K562 (cell line): ENCODE measurements around the gene HSPA1L. TPM values are rescaled to one million over a fixed set of nuclear protein-coding genes. Genes with fewer than 3 reads are reported as not detected.

Experiments used
- ARID2 ChIP-seq: fragments of 450-650 bp; IDR thresholded peaks from 2 replicates; pipeline ENCODE4 v1.6.1; 2017; ENCODE audit warnings: antibody characterized with exemption, mild to moderate bottlenecking
- BMI1 ChIP-seq: fragments of 150-350 bp; IDR thresholded peaks from 2 replicates; pipeline ENCODE4 v1.6.1; 2014; ENCODE audit warnings: low read length
- MEF2A ChIP-seq: IDR thresholded peaks from 2 replicates; pipeline ENCODE4 v1.6.1; 2011; ENCODE audit warnings: low read depth, mild to moderate bottlenecking, low read length, moderate library complexity; ENCODE audit not compliant: control insufficient read depth
- PTBP1 ChIP-seq: fragments of 200-400 bp; formaldehyde crosslinking; IDR thresholded peaks from 2 replicates; pipeline ENCODE4 v1.6.1; 2017; ENCODE audit warnings: low read depth, low read length
- RBFOX2 ChIP-seq: fragments of 200-400 bp; formaldehyde crosslinking; IDR thresholded peaks from 2 replicates; pipeline ENCODE4 v1.6.1; 2017; ENCODE audit warnings: low read depth, mild to moderate bottlenecking, low read length, moderate library complexity
- RHOXF2B ChIP-seq: fragments of 250-450 bp; sonication (Bioruptor Pico); conservative IDR thresholded peaks from 2 replicates; pipeline ENCODE4 v1.5.1; 2021
- ZNF143 ChIP-seq: sonication (generic); formaldehyde crosslinking; IDR thresholded peaks from 2 replicates; pipeline ENCODE4 v1.9.0; 2022; ENCODE audit warnings: mild to moderate bottlenecking, missing genetic modification reagents
- ZNF175 ChIP-seq: fragments of 200-800 bp; sonication (Bioruptor generic); IDR thresholded peaks from 2 replicates; pipeline ENCODE4 v1.6.1; 2016; ENCODE audit warnings: low read depth, mild to moderate bottlenecking, missing genetic modification characterization, missing compliant biosample characterization
- ZNF766 ChIP-seq: fragments of 200-800 bp; sonication (Bioruptor generic); conservative IDR thresholded peaks from 2 replicates; pipeline ENCODE4 v1.6.1; 2016; ENCODE audit warnings: missing genetic modification characterization, missing compliant biosample characterization
- polyA plus RNA-seq, 8 experiments: library from polyadenylated mRNA; depleted of rRNA in 4 of 8; stranded (reverse) in 5 of 8; unstranded in 3 of 8; fragments of >200 nt; fragmentation: Nextera tagmentation in 2 of 8; fragmentation: Illumina TruSeq in 1 of 8; extraction: Ambion mirVana in 2 of 8; extraction: Trizol in 1 of 8; gene quantifications; 2 replicates each; pipeline versions ENCODE4 v1.2.1 to v1.2.3, GENCODE V29; 2011 to 2014; ENCODE audit warnings: inconsistent platforms in 1 of 8, missing spikeins in 1 of 8
- total RNA-seq, 7 experiments: library from RNA; depleted of rRNA in 6 of 7; stranded (reverse); fragments of >200 nt in 6 of 7; fragmentation: Illumina TruSeq in 2 of 7; extraction: Trizol in 2 of 7; gene quantifications; 2 replicates each; pipeline versions ENCODE4 v1.2.1 to v1.2.3, GENCODE V29; 2011 to 2021; ENCODE audit warnings: low replicate concordance in 1 of 7
- TF ChIP-seq, protein P1 (sequence below): fragments of 200-800 bp; sonication (Bioruptor generic); IDR thresholded peaks from 2 replicates; pipeline ENCODE4 v1.6.1; 2017; ENCODE audit warnings: missing genetic modification characterization, missing compliant biosample characterization
- TF ChIP-seq, protein P2 (sequence below): fragments of 250-450 bp; sonication (Bioruptor Pico); IDR thresholded peaks from 2 replicates; pipeline ENCODE4 v1.8.0; 2022; ENCODE audit warnings: moderate library complexity, mild to moderate bottlenecking, inconsistent platforms
- TF ChIP-seq, protein P3 (sequence below), 3 experiments: fragments of 200-800 bp in 1 of 3; sonication (Bioruptor generic) in 1 of 3; sonication (generic) in 1 of 3; formaldehyde crosslinking in 1 of 3; IDR thresholded peaks; 2 replicates each; pipeline versions ENCODE4 v1.6.1 to v1.8.0; 2016 to 2022; ENCODE audit warnings: mild to moderate bottlenecking in 2 of 3, missing compliant biosample characterization in 2 of 3, missing genetic modification characterization in 2 of 3, missing genetic modification reagents in 1 of 3
- TF ChIP-seq, protein P4 (sequence below), 2 experiments: IDR thresholded peaks in 1 of 2; conservative IDR thresholded peaks in 1 of 2; 2 replicates each; pipeline ENCODE4 v1.6.1; 2016; ENCODE audit warnings: low read depth in 2 of 2, mild to moderate bottlenecking in 1 of 2, missing compliant biosample characterization in 1 of 2, missing genetic modification characterization in 1 of 2, moderate library complexity in 1 of 2
- TF ChIP-seq, protein P5 (sequence below): fragments of 250-450 bp; sonication (Bioruptor Pico); IDR thresholded peaks from 2 replicates; pipeline ENCODE4 v1.4.0; 2020; ENCODE audit warnings: mild to moderate bottlenecking
- TF ChIP-seq, protein P6 (sequence below): fragments of 200-800 bp; sonication (Bioruptor generic); IDR thresholded peaks from 2 replicates; pipeline ENCODE4 v1.6.1; 2017; ENCODE audit warnings: missing genetic modification characterization, missing compliant biosample characterization

Gene HSPA1L
- total and polyA plus RNA-seq, 9 of the 15 experiments (the other 6 are each of a cell fraction or from before 2014, with no cell fraction given) = 0.14 to 2.1 (median 1.3) TPM

DNA sequence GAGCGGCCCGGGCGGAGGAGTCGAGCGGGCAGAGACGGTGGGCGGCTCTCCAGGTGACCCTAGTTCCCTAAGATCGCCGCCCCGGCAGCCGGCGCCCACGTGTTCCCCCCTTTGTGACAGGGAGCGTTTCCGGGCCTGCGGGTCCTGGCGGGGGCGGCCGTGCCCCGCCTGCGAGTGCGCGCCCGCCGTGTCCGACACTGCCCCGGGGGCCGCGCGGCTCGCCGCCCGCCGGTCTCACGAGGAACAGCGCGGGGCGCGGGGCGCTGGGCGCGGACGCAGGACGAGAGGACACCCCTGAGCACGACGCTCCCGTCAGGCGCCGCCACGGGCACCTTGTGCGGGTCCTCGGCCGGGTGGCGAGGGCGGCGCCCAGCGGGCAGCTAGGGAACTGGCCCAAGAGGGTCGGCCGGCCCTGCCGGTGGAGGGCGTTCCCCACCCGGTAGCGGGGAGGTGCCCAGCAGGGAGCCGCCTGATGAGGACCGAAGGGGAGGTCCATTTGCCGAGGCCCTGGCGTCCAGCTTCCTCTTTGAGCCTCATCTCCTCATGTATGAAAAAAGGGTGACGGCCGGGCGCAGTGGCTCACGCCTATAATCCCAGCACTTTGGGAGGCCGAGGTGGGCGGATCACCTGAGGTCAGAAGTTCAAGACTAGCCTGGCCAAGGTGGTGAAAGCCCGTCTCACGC lies 19.3 kb downstream of the HSPA1L start, which contains the start of gene VARS1 (continued):
- TF ChIP-seq RHOXF2B = no peak
- TF ChIP-seq, protein P1, sequence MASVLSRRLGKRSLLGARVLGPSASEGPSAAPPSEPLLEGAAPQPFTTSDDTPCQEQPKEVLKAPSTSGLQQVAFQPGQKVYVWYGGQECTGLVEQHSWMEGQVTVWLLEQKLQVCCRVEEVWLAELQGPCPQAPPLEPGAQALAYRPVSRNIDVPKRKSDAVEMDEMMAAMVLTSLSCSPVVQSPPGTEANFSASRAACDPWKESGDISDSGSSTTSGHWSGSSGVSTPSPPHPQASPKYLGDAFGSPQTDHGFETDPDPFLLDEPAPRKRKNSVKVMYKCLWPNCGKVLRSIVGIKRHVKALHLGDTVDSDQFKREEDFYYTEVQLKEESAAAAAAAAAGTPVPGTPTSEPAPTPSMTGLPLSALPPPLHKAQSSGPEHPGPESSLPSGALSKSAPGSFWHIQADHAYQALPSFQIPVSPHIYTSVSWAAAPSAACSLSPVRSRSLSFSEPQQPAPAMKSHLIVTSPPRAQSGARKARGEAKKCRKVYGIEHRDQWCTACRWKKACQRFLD = peak; percentile 99
- no peak for TF ChIP-seq ZNF143 (CRISPR knock-in tag)
- TF ChIP-seq, protein P2, sequence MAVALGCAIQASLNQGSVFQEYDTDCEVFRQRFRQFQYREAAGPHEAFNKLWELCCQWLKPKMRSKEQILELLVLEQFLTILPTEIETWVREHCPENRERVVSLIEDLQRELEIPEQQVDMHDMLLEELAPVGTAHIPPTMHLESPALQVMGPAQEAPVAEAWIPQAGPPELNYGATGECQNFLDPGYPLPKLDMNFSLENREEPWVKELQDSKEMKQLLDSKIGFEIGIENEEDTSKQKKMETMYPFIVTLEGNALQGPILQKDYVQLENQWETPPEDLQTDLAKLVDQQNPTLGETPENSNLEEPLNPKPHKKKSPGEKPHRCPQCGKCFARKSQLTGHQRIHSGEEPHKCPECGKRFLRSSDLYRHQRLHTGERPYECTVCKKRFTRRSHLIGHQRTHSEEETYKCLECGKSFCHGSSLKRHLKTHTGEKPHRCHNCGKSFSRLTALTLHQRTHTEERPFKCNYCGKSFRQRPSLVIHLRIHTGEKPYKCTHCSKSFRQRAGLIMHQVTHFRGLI (CRISPR knock-in tag) = no peak; the same call in 1 of the 2 replicates
- peak; percentile 75 for TF ChIP-seq RBFOX2
- no peak; the same call in 1 of the 2 replicates for TF ChIP-seq BMI1
- TF ChIP-seq ARID2 = peak; percentile 55
- TF ChIP-seq, protein P3, sequence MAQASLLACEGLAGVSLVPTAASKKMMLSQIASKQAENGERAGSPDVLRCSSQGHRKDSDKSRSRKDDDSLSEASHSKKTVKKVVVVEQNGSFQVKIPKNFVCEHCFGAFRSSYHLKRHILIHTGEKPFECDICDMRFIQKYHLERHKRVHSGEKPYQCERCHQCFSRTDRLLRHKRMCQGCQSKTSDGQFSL (CRISPR knock-in tag; IDR thresholded peaks at IDR 0.05) = no peak; the same call in 1 of the 2 replicates
- TF ChIP-seq, protein P3 (tag; IDR thresholded peaks at IDR 0.05) = no peak
- TF ChIP-seq MEF2A = peak; percentile 29; the same call in 1 of the 2 replicates
- TF ChIP-seq, protein P4, sequence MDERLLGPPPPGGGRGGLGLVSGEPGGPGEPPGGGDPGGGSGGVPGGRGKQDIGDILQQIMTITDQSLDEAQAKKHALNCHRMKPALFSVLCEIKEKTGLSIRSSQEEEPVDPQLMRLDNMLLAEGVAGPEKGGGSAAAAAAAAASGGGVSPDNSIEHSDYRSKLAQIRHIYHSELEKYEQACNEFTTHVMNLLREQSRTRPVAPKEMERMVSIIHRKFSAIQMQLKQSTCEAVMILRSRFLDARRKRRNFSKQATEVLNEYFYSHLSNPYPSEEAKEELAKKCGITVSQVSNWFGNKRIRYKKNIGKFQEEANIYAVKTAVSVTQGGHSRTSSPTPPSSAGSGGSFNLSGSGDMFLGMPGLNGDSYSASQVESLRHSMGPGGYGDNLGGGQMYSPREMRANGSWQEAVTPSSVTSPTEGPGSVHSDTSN (CRISPR knock-in tag; IDR thresholded peaks at IDR 0.05; ENCODE audit: low read depth) = no peak
- TF ChIP-seq, protein P4 (tag; conservative IDR thresholded peaks at IDR 0.05; ENCODE audit: low read depth) = peak; percentile 82
- TF ChIP-seq, protein P5, sequence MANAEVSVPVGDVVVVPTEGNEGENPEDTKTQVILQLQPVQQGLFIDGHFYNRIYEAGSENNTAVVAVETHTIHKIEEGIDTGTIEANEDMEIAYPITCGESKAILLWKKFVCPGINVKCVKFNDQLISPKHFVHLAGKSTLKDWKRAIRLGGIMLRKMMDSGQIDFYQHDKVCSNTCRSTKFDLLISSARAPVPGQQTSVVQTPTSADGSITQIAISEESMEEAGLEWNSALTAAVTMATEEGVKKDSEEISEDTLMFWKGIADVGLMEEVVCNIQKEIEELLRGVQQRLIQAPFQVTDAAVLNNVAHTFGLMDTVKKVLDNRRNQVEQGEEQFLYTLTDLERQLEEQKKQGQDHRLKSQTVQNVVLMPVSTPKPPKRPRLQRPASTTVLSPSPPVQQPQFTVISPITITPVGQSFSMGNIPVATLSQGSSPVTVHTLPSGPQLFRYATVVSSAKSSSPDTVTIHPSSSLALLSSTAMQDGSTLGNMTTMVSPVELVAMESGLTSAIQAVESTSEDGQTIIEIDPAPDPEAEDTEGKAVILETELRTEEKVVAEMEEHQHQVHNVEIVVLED (CRISPR knock-in tag) = peak; percentile 75
- 0 out of 2 replicates have a peak, but pooled peaks have one; percentile 4 for TF ChIP-seq PTBP1
- peak; percentile 79; the same call in 1 of the 2 replicates for TF ChIP-seq ZNF766
- peak; percentile 85 for TF ChIP-seq ZNF175 (CRISPR knock-in tag)
- TF ChIP-seq, protein P6, sequence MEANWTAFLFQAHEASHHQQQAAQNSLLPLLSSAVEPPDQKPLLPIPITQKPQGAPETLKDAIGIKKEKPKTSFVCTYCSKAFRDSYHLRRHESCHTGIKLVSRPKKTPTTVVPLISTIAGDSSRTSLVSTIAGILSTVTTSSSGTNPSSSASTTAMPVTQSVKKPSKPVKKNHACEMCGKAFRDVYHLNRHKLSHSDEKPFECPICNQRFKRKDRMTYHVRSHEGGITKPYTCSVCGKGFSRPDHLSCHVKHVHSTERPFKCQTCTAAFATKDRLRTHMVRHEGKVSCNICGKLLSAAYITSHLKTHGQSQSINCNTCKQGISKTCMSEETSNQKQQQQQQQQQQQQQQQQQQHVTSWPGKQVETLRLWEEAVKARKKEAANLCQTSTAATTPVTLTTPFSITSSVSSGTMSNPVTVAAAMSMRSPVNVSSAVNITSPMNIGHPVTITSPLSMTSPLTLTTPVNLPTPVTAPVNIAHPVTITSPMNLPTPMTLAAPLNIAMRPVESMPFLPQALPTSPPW = peak; percentile 94
